PC-3 (cell line): ENCODE measurements around the gene CFAP161. TPM values are rescaled to one million over a fixed set of nuclear protein-coding genes. Genes with fewer than 3 reads are reported as not detected.

Experiments used
- ATAC-seq: fragments of 200-7000 bp; cut with Tn5 transposase; 2 replicates; pipeline ENCODE4 v1.9.1; 2020; ENCODE audit warnings: mild to moderate bottlenecking, moderate library complexity
- BruUV-seq: library from RNA; stranded (reverse); fragments of 400-500 nt; replicated peaks from 2 replicates; lab custom pipeline; 2021; lab: Mats Ljungman, UMichigan
- CTCF ChIA-PET: fragments of 300-600 bp; sonication (Branson Sonifier 250); formaldehyde crosslinking; loops from one replicate; lab custom pipeline; 2022; ENCODE audit warnings: antibody characterized with exemption; lab: Charles Lee
- POLR2A ChIA-PET: fragments of 300-600 bp; sonication (Branson Sonifier 250); formaldehyde crosslinking; loops from one replicate; lab custom pipeline; 2022; ENCODE audit warnings: antibody characterized with exemption; ENCODE audit not compliant: unreplicated experiment; lab: Charles Lee
- DNase-seq: peaks from one replicate; pipeline ENCODE4 v3.0.0-alpha.2; 2015
- H2AFZ ChIP-seq: fragments of 300-600 bp; sonication (generic); 2 replicates; pipeline ENCODE4 v1.6.0; 2016; ENCODE audit warnings: antibody characterized with exemption, low read length
- H3F3A ChIP-seq: fragments of 300-600 bp; sonication (generic); one replicate; pipeline ENCODE4 v1.6.0; 2017; ENCODE audit warnings: antibody characterized with exemption, low read length, control low read depth, mild to moderate bottlenecking; ENCODE audit not compliant: unreplicated experiment
- H3K27ac ChIP-seq: fragments of 300-600 bp; sonication (generic); 2 replicates; pipeline ENCODE4 v1.5.1; 2016; ENCODE audit warnings: mild to moderate bottlenecking, low read length
- H3K27me3 ChIP-seq: fragments of 300-600 bp; sonication (generic); 2 replicates; pipeline ENCODE4 v1.6.1; 2016; ENCODE audit warnings: low read length, mixed read lengths
- H3K36me3 ChIP-seq: fragments of 300-600 bp; sonication (generic); 2 replicates; pipeline ENCODE4 v1.6.1; 2016; ENCODE audit warnings: low read depth, mixed run types, low read length, mixed read lengths
- H3K4me1 ChIP-seq: fragments of 300-600 bp; sonication (generic); 2 replicates; pipeline ENCODE4 v1.5.1; 2016; ENCODE audit warnings: low read length; ENCODE audit not compliant: insufficient read depth
- H3K4me2 ChIP-seq: fragments of 300-600 bp; sonication (generic); 2 replicates; pipeline ENCODE4 v1.6.0; 2016; ENCODE audit warnings: low read length
- H3K4me3 ChIP-seq: fragments of 300-600 bp; sonication (generic); 2 replicates; pipeline ENCODE4 v1.5.1; 2016; ENCODE audit warnings: mild to moderate bottlenecking, low read length, mixed read lengths
- H3K79me2 ChIP-seq: fragments of 300-600 bp; sonication (generic); 2 replicates; pipeline ENCODE4 v1.6.1; 2017; ENCODE audit warnings: low read length, mixed read lengths
- H3K9ac ChIP-seq: fragments of 300-600 bp; sonication (generic); 2 replicates; pipeline ENCODE4 v1.6.0; 2016; ENCODE audit warnings: mild to moderate bottlenecking, low read length
- H3K9me2 ChIP-seq: fragments of 300-600 bp; sonication (generic); replicated peaks from 2 replicates; pipeline ENCODE4 v1.6.1; 2016; ENCODE audit warnings: mixed run types, low read length, mixed read lengths
- H3K9me3 ChIP-seq: fragments of 300-600 bp; sonication (generic); 2 replicates; pipeline ENCODE4 v1.6.1; 2016; ENCODE audit warnings: low read length, mixed read lengths
- H4K20me1 ChIP-seq: fragments of 300-600 bp; sonication (generic); 2 replicates; pipeline ENCODE4 v1.6.1; 2016; ENCODE audit warnings: low read length, mixed read lengths
- EZH2 ChIP-seq: fragments of 300-600 bp; sonication (generic); IDR thresholded peaks from one replicate; pipeline ENCODE4 v1.6.1; 2017; ENCODE audit warnings: antibody characterized with exemption, mild to moderate bottlenecking, low read length; ENCODE audit not compliant: unreplicated experiment
- EZH2phosphoT487 ChIP-seq: fragments of 300-600 bp; sonication (generic); IDR thresholded peaks from 2 replicates; pipeline ENCODE4 v1.6.1; 2018; ENCODE audit warnings: mild to moderate bottlenecking, antibody characterized with exemption, low read length, borderline replicate concordance
- intact Hi-C: fragments of 100-400 bp; cut with micrococcal nuclease; formaldehyde crosslinking; loops from 2 replicates; pipeline ENCODE4 v1.9.0; 2023
- total RNA-seq: library from RNA; depleted of rRNA; stranded (reverse); fragments of >200 nt; gene quantifications from 2 replicates; pipeline ENCODE4 v1.2.3, GENCODE V29; 2014
- TF ChIP-seq, protein P1 (sequence below): fragments of 300-600 bp; sonication (generic); conservative IDR thresholded peaks from 2 replicates; pipeline ENCODE4 v1.5.1; 2017; ENCODE audit warnings: antibody characterized with exemption, low read depth, mild to moderate bottlenecking, low read length

The CFAP161 gene
- total RNA-seq, 1 experiment from 2014 or later = 0.55 TPM

DNA sequence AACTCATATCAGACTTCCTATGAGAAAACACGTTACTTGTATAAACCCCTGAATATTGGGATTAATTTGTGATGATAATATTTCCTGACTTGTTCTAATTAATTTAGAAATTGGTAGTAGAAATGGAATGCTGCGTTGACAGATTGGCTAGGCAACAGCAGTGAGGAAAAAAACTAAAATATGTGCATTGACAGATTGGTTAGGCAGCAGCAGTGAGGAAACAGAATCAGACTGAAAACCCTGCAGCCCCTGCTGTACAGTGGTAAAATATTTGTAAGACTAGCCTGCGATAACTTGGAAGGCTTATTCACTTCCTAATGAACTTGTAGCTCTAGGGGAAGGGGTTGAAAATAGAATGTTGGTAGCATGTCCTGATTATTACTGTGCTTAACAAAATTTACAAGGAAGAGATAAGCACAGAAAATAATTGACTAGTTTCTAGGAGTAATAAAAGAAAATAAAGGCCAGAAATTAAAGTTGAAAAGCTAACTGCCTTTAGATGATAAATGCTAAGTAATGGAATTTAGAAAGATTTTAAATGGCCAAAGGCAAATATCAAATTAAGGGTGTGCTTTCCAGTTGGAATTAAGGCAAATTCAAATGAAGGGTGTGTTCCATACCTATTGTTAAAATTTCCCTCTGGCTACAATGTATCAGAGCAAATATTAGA, 32.7 kb downstream of the CFAP161 start:
- Histone ChIP-seq H2AFZ (no peak overlapping the region), H3K27ac (no peak overlapping the region), H3K4me2 (no peak overlapping the region)

GRCh38 chr15:81168131-81168526, 34.1 kb downstream of the CFAP161 start:
- no TSS peak for BruUV-seq
- H3F3A ChIP-seq = no peaks in the 10 kb centered on the region
- no peak overlapping the region for H3K9ac ChIP-seq
- H2AFZ ChIP-seq = no peak overlapping the region
- H3K9me3 ChIP-seq = no peaks in the 10 kb centered on the region
- H3K79me2 ChIP-seq = no peaks in the 10 kb centered on the region
- TF ChIP-seq, protein P1, sequence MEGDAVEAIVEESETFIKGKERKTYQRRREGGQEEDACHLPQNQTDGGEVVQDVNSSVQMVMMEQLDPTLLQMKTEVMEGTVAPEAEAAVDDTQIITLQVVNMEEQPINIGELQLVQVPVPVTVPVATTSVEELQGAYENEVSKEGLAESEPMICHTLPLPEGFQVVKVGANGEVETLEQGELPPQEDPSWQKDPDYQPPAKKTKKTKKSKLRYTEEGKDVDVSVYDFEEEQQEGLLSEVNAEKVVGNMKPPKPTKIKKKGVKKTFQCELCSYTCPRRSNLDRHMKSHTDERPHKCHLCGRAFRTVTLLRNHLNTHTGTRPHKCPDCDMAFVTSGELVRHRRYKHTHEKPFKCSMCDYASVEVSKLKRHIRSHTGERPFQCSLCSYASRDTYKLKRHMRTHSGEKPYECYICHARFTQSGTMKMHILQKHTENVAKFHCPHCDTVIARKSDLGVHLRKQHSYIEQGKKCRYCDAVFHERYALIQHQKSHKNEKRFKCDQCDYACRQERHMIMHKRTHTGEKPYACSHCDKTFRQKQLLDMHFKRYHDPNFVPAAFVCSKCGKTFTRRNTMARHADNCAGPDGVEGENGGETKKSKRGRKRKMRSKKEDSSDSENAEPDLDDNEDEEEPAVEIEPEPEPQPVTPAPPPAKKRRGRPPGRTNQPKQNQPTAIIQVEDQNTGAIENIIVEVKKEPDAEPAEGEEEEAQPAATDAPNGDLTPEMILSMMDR = no peak
- TF ChIP-seq EZH2 = no peak
- no peak for TF ChIP-seq EZH2phosphoT487
- intact Hi-C loops = no loop called here
- no peak overlapping the region for H3K4me3 ChIP-seq
- H3K27ac ChIP-seq = no peak overlapping the region
- no peaks in the 10 kb centered on the region for H3K9me2 ChIP-seq
- ChIA-PET POLR2A (no interaction called here), CTCF (no interaction called here)
- no peak for ATAC-seq
- H3K36me3 ChIP-seq = no peaks in the 10 kb centered on the region
- H3K4me1 ChIP-seq = no peaks in the 10 kb centered on the region
- DNase-seq = no peak
- H3K27me3 ChIP-seq = peaks cover 4% of the 10 kb centered on the region; the same call in 1 of the 2 replicates
- no peak overlapping the region for H3K4me2 ChIP-seq
- H4K20me1 ChIP-seq = no peaks in the 10 kb centered on the region

More for the DNA sequence above, 32.7 kb downstream of the CFAP161 start:
- Histone ChIP-seq H3K36me3 (no peaks in the 10 kb centered on the region), H4K20me1 (no peaks in the 10 kb centered on the region), H3F3A (no peaks in the 10 kb centered on the region), H3K27me3 (no peaks in the 10 kb centered on the region), H3K4me3 (no peak overlapping the region), H3K4me1 (no peaks in the 10 kb centered on the region), H3K9me2 (no peaks in the 10 kb centered on the region), H3K9me3 (no peaks in the 10 kb centered on the region), H3K9ac (no peak overlapping the region), H3K79me2 (no peaks in the 10 kb centered on the region)
- TF ChIP-seq EZH2 (no peak), EZH2phosphoT487 (no peak)
- TF ChIP-seq, protein P1 = no peak
- DNase-seq (no peak), ATAC-seq (no peak)
- no TSS peak for BruUV-seq
- ChIA-PET CTCF (no interaction called here), POLR2A (no interaction called here)
- intact Hi-C loops = no loop called here

DNA sequence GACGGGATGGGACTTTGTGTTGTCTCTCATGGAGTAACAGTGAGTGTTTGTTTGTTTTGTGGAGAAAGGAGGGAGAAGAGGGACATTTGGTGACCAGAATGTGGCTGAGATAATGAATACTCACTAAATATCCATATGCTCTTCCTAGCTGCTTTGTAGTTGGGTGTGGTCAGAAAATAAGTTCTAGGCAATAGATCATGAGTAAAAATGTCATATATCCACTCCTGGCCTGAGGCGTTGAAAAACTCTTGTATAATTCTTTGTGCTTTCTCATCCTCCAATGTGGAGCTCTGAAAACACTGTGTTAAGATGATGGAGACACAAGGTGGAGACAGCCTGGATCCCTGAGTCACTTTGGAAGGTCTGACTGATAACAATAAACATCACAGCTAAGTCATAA, 34.6 kb downstream of the CFAP161 start:
- H4K20me1 ChIP-seq = no peaks in the 10 kb centered on the region
- TF ChIP-seq EZH2phosphoT487 (no peak), EZH2 (no peak)
- TF ChIP-seq, protein P1 = no peak
- H3K36me3 ChIP-seq = no peaks in the 10 kb centered on the region
- ATAC-seq (no peak), DNase-seq (no peak)
- H3F3A ChIP-seq = no peaks in the 10 kb centered on the region
- no peak overlapping the region for H3K9ac ChIP-seq
- H3K4me1 ChIP-seq = no peaks in the 10 kb centered on the region
- POLR2A ChIA-PET = no interaction called here
- H3K9me3 ChIP-seq = no peaks in the 10 kb centered on the region
- H3K4me2 ChIP-seq = no peak overlapping the region
- intact Hi-C loops = no loop called here
- no peak overlapping the region for H2AFZ ChIP-seq
- CTCF ChIA-PET = no interaction called here
- BruUV-seq = no TSS peak
- no peaks in the 10 kb centered on the region for H3K9me2 ChIP-seq
- peaks cover 4% of the 10 kb centered on the region; the same call in 1 of the 2 replicates for H3K27me3 ChIP-seq
- no peak overlapping the region for H3K4me3 ChIP-seq
- no peaks in the 10 kb centered on the region for H3K79me2 ChIP-seq
- no peak overlapping the region for H3K27ac ChIP-seq
